GM19463 (cell line): ENCODE results near the gene PAN3.
"Not testable (repeated sequence)": the region's sequence is repeated elsewhere in the genome, so short reads cannot be mapped to it uniquely, and the experiment has no call there.

Experiments
- ATAC-seq: cut with Tn5 transposase; IDR thresholded peaks from one replicate; pipeline ENCODE4 v1.9.1; 2021; ENCODE audit warnings: mild to moderate bottlenecking, moderate library complexity; ENCODE audit not compliant: unreplicated experiment

Gene PAN3

GRCh38 chr13:28131646-28132045 lies 6.7 kb upstream of the PAN3 start:
- no peak for ATAC-seq

- no peak for ATAC-seq
Observed at GRCh38 chr13:28136916-28137315, 1.4 kb upstream of the PAN3 start.

GRCh38 chr13:28137596-28137995 lies 749 bp upstream of the PAN3 start:
- no peak for ATAC-seq

GRCh38 chr13:28138756-28139470 lies 568 bp downstream of the PAN3 start:
- ATAC-seq, result peak; percentile 58

GRCh38 chr13:28140433-28141125 lies 2.2 kb downstream of the PAN3 start:
- no peak for ATAC-seq

- not testable (repeated sequence) for ATAC-seq
Observed at GRCh38 chr13:28141542-28141941, 3.2 kb downstream of the PAN3 start.

GRCh38 chr13:28145049-28145448 lies 6.7 kb downstream of the PAN3 start:
- no peak for ATAC-seq

- ATAC-seq, result no peak
Observed at GRCh38 chr13:28147495-28147894, 9.2 kb downstream of the PAN3 start.

GRCh38 chr13:28159057-28159456 lies 20.7 kb downstream of the PAN3 start:
- ATAC-seq, result no peak

GRCh38 chr13:28161370-28161769 lies 23.0 kb downstream of the PAN3 start:
- no peak for ATAC-seq

GRCh38 chr13:28163587-28163986 lies 25.2 kb downstream of the PAN3 start:
- ATAC-seq, result no peak

GRCh38 chr13:28166257-28166656 lies 27.9 kb downstream of the PAN3 start:
- no peak for ATAC-seq

- ATAC-seq, result no peak
Observed at GRCh38 chr13:28171266-28171665, 32.9 kb downstream of the PAN3 start.

GRCh38 chr13:28172947-28173346 lies 34.6 kb downstream of the PAN3 start:
- no peak for ATAC-seq

GRCh38 chr13:28173793-28174192 lies 35.4 kb downstream of the PAN3 start:
- no peak for ATAC-seq

GRCh38 chr13:28177327-28177726 lies 39.0 kb downstream of the PAN3 start:
- ATAC-seq, result no peak

- no peak for ATAC-seq
Observed at GRCh38 chr13:28177877-28178276, 39.5 kb downstream of the PAN3 start.

- ATAC-seq, result no peak
Observed at GRCh38 chr13:28179974-28180373, 41.6 kb downstream of the PAN3 start.

GRCh38 chr13:28181413-28181812 lies 43.1 kb downstream of the PAN3 start:
- ATAC-seq, result no peak

- no peak for ATAC-seq
Observed at GRCh38 chr13:28185256-28185655, 46.9 kb downstream of the PAN3 start.

GRCh38 chr13:28199089-28199488 lies 60.7 kb downstream of the PAN3 start:
- ATAC-seq, result no peak

- ATAC-seq, result no peak
Observed at GRCh38 chr13:28204043-28204442, 65.7 kb downstream of the PAN3 start.
